ENCODE results near the gene DIP2C.

The DIP2C gene

GRCh38 chr10:235915-236314, 453.6 kb downstream of the DIP2C start:
- Histone ChIP-seq H3K4me3 (ENCODE audit: low read depth, low read length) (no peak overlapping the region), H3K27ac (no peak overlapping the region), H3K27me3 (ENCODE audit: insufficient read depth, low read depth, severe bottlenecking) (no peaks in the 10 kb centered on the region), H3K9me3 (ENCODE audit: severe bottlenecking) (no peaks in the 10 kb centered on the region), H3K36me3 (no peaks in the 10 kb centered on the region)
- TF ChIP-seq CTCF (IDR thresholded peaks at IDR 0.05; ENCODE audit: low read depth, low read length), result no peak
- DNase-seq, result no peak

DNA sequence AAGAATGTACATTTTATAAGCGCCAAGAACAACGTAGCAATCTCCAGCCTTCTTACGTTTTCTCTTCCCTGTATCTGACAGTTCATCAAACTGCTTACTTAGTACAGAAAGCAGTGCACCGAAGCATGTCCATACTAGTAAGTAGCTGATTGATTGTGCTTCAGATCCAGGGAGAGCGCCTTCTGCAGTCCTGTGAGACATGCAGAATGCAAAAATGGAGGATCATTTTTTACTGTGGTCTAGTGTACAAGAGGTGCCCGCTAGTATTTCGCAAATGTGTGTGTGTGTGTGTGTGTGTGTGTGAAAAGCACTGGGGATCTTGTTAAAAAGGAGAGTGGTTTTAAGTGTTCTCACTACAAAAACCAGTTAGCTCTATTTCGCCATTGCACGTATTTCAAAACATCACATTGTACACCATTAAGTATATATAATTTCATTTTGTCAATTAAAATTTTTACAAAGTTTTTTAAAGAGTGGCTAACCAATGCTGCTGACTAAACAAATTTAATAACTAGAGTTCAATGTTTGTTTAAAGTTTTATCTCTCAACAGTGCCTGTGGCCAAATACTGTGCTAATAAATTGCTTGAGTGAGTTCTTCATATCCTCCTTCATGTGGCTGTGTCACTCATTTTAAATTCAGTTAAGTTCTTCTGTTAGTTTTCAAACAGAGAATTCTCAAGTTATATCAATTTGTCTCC, 454.6 kb downstream of the DIP2C start:
- H3K27me3 ChIP-seq (ENCODE audit: insufficient read depth, low read depth, severe bottlenecking), result no peaks in the 10 kb centered on the region
- H3K9me3 ChIP-seq (ENCODE audit: severe bottlenecking), result no peaks in the 10 kb centered on the region
- H3K4me3 ChIP-seq (ENCODE audit: low read depth, low read length), result no peak overlapping the region
- DNase-seq, result peak; percentile 11
- no peak overlapping the region for H3K27ac ChIP-seq
- TF ChIP-seq CTCF (IDR thresholded peaks at IDR 0.05; ENCODE audit: low read depth, low read length), result no peak
- no peaks in the 10 kb centered on the region for H3K36me3 ChIP-seq

DNA sequence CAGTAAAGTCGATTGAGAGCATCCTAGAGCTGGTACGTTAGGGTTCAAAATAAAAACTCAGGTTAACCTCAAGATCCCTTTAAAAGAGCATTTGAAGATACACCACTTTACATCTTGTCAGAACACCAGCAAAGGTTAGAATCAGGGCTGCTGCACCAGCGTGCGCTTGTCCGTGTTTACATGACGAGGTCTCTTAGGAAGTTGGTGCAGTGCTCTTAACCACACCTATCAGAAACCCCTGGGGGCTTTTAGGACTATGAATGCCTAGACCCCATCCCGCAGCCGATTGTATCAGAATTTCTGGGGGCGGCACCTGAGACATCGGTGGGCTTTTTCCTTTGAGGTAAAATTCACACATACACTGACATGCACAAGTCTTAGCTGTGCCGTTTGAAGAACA, 456.6 kb downstream of the DIP2C start:
- H3K36me3 ChIP-seq, result no peaks in the 10 kb centered on the region
- no peaks in the 10 kb centered on the region for H3K9me3 ChIP-seq (ENCODE audit: severe bottlenecking)
- TF ChIP-seq CTCF (IDR thresholded peaks at IDR 0.05; ENCODE audit: low read depth, low read length), result no peak
- no peaks in the 10 kb centered on the region for H3K27me3 ChIP-seq (ENCODE audit: insufficient read depth, low read depth, severe bottlenecking)
- H3K4me3 ChIP-seq (ENCODE audit: low read depth, low read length), result no peak overlapping the region
- H3K27ac ChIP-seq, result no peak overlapping the region
- no peak for DNase-seq

GRCh38 chr10:232061-232460, 457.4 kb downstream of the DIP2C start:
- H3K36me3 ChIP-seq, result no peaks in the 10 kb centered on the region
- H3K4me3 ChIP-seq (ENCODE audit: low read depth, low read length), result no peak overlapping the region
- H3K27me3 ChIP-seq (ENCODE audit: insufficient read depth, low read depth, severe bottlenecking), result no peaks in the 10 kb centered on the region
- H3K9me3 ChIP-seq (ENCODE audit: severe bottlenecking), result no peaks in the 10 kb centered on the region
- H3K27ac ChIP-seq, result no peak overlapping the region
- TF ChIP-seq CTCF (IDR thresholded peaks at IDR 0.05; ENCODE audit: low read depth, low read length), result no peak
- no peak for DNase-seq

DNA sequence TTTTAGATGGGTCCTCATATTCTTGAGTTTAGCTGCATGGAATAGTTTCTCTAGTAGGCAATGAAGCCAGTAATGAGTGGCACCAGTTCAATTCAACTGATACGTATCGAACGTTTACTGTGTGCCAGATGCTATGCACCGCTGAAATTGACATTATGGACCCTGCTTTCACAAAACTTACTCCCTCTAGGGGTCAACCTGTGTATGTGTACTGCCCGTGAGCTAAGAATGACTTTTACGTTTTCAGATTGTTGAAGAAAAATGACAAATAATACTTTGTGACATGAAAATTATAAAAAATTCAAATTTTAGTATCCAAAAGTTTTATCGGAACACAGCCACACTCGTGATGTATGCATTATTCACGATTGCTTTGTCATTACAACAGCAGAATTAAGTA, 458.7 kb downstream of the DIP2C start:
- Histone ChIP-seq H3K9me3 (ENCODE audit: severe bottlenecking) (no peaks in the 10 kb centered on the region), H3K4me3 (ENCODE audit: low read depth, low read length) (no peak overlapping the region), H3K36me3 (no peaks in the 10 kb centered on the region), H3K27me3 (ENCODE audit: insufficient read depth, low read depth, severe bottlenecking) (no peaks in the 10 kb centered on the region), H3K27ac (no peak overlapping the region)
- DNase-seq, result no peak
- TF ChIP-seq CTCF (IDR thresholded peaks at IDR 0.05; ENCODE audit: low read depth, low read length), result 0 out of 2 replicates have a peak, but pooled peaks have one; percentile 29

DNA sequence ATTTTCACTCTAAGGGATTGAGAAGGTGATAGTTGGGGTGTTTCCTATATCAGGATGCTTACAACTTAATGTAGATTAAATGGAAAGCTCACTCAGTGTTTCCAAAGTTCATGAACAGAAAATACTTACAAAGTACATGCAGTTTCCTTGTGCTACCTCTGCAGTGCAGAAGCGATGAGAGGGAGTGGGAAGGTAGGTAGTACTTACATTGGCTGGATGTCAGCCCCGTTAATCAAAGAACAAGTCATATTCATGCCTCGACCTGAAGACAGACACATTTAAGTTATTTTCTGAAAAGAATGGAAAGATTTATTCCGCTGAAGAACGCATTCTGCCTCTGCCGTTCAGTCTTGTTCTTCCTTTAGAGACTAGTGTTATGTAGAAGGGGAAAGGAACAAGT, 461.1 kb downstream of the DIP2C start:
- no peak for DNase-seq
- Histone ChIP-seq H3K4me3 (ENCODE audit: low read depth, low read length) (no peak overlapping the region), H3K36me3 (no peaks in the 10 kb centered on the region), H3K27me3 (ENCODE audit: insufficient read depth, low read depth, severe bottlenecking) (no peaks in the 10 kb centered on the region), H3K27ac (no peak overlapping the region), H3K9me3 (ENCODE audit: severe bottlenecking) (no peaks in the 10 kb centered on the region)
- TF ChIP-seq CTCF (IDR thresholded peaks at IDR 0.05; ENCODE audit: low read depth, low read length), result no peak

Measured in WERI-Rb-1 (cell line).